DMS53 (cell line): ENCODE data around the gene ZNF592.
A peak's percentile ranks its signal among the peaks of the same experiment; 100 is the strongest.
"Not testable (repeated sequence)": the region's sequence is repeated elsewhere in the genome, so short reads cannot be mapped to it uniquely, and the experiment has no call there.

ENCODE experiments used
- DNase-seq: peaks from one replicate; lab custom pipeline; 2025; lab: John Stamatoyannopoulos, UW

ZNF592 gene

GRCh38 chr15:84749111-84749991, 959 bp downstream of the ZNF592 start:
- peak; percentile 39 for DNase-seq

- peak; percentile 23 for DNase-seq
Observed at GRCh38 chr15:84750583-84751092, 2.2 kb downstream of the ZNF592 start.

- not testable (repeated sequence) for DNase-seq
Observed at GRCh38 chr15:84751721-84752120, 3.3 kb downstream of the ZNF592 start.

GRCh38 chr15:84752195-84752594, 3.8 kb downstream of the ZNF592 start:
- peak; percentile 3 for DNase-seq

- peak; percentile 55 for DNase-seq
Observed at GRCh38 chr15:84752700-84753099, 4.3 kb downstream of the ZNF592 start.

- not testable (repeated sequence) for DNase-seq
Observed at GRCh38 chr15:84754889-84755288, 6.5 kb downstream of the ZNF592 start.

GRCh38 chr15:84755736-84756527, 7.5 kb downstream of the ZNF592 start:
- DNase-seq: no peak

- DNase-seq: no peak
Observed at GRCh38 chr15:84759018-84759417, 10.6 kb downstream of the ZNF592 start.

GRCh38 chr15:84760219-84760618, 11.8 kb downstream of the ZNF592 start:
- DNase-seq: no peak

- DNase-seq: no peak
Observed at GRCh38 chr15:84761607-84762131, 13.3 kb downstream of the ZNF592 start.

GRCh38 chr15:84762840-84763572, 14.6 kb downstream of the ZNF592 start:
- DNase-seq: no peak

- no peak for DNase-seq
Observed at GRCh38 chr15:84764585-84764984, 16.2 kb downstream of the ZNF592 start.

- no peak for DNase-seq
Observed at GRCh38 chr15:84764989-84765388, 16.6 kb downstream of the ZNF592 start.

- no peak for DNase-seq
Observed at GRCh38 chr15:84765675-84766074, 17.3 kb downstream of the ZNF592 start.

- no peak for DNase-seq
Observed at GRCh38 chr15:84766461-84767035, 18.2 kb downstream of the ZNF592 start.

GRCh38 chr15:84772031-84772430, 23.6 kb downstream of the ZNF592 start:
- DNase-seq: no peak

- DNase-seq: no peak
Observed at GRCh38 chr15:84772467-84772866, 24.1 kb downstream of the ZNF592 start.

- no peak for DNase-seq
Observed at GRCh38 chr15:84773716-84774115, 25.3 kb downstream of the ZNF592 start.

- no peak for DNase-seq
Observed at GRCh38 chr15:84775867-84776449, 27.6 kb downstream of the ZNF592 start.

- no peak for DNase-seq
Observed at GRCh38 chr15:84778194-84778593, 29.8 kb downstream of the ZNF592 start.

- no peak for DNase-seq
Observed at GRCh38 chr15:84780492-84780891, 32.1 kb downstream of the ZNF592 start.
